ENCODE results near the gene CHIC2. TPM values are rescaled to one million over a fixed set of nuclear protein-coding genes. Genes with fewer than 3 reads are reported as not detected.
"Not testable (repeated sequence)": the region's sequence is repeated elsewhere in the genome, so short reads cannot be mapped to it uniquely, and the experiment has no call there.

CHIC2 gene
- total RNA-seq, 1 donor from 2014 or later = 12.8 TPM

DNA sequence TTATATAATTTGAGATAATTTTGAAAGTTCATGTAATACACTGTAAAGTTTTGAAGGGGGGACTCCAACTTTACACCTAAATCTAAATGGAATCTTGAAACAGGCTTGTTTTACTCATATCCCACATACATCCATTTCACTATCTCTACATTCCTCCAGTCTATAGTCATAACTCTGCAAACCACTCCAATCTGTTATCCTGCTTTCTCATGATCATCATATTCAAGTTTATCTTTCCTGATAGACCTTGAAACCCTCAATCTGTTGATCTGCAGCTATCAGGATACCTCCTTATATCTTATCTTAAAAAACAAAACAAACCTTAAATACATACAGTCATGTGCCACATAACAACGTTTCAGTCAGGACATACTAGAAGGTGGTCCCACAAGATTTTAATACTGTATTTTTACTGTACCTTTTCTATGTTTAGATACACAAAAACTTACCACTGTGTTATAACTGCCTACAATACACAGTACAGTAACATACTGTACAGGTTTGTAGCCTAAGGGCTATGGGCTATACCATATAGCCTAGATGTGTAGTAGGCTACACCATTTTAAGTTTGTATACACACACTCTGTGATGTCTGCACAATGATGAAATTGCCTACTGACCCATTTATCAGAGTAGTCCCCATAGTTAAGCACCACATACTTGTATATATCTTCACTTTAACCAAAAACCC, 14.0 kb downstream of the CHIC2 start:
- H3K36me3 Mint-ChIP-seq = peaks cover 7% of the 10 kb centered on the region
- Histone ChIP-seq H3K4me2 (no peak overlapping the region), H4K20me1 (ENCODE audit: low read depth) (peaks cover 3% of the 10 kb centered on the region), H3K9ac (no peak overlapping the region), H3F3A (ENCODE audit: low read depth) (no peaks in the 10 kb centered on the region), H3K79me2 (ENCODE audit: low read depth) (peaks cover 15% of the 10 kb centered on the region), H3K4me1 (no peaks in the 10 kb centered on the region), H3K27me3 (no peaks in the 10 kb centered on the region), H2AFZ (replicated peaks) (no peak overlapping the region), H3K4me3 (no peak overlapping the region), H3K9me3 (ENCODE audit: low read depth) (no peaks in the 10 kb centered on the region), H3K36me3 (peaks cover 5% of the 10 kb centered on the region), H3K27ac (no peak overlapping the region)
- no peak for DNase-seq (ENCODE audit: low spot score)
- no peak overlapping the region for H3K27ac Mint-ChIP-seq
- H3K4me3 Mint-ChIP-seq = no peak overlapping the region
- TF ChIP-seq EZH2phosphoT487 (IDR thresholded peaks at IDR 0.05) (no peak), CTCF (IDR thresholded peaks at IDR 0.05) (no peak), EZH2 (IDR thresholded peaks at IDR 0.05) (no peak)
- no peaks in the 10 kb centered on the region for H3K4me1 Mint-ChIP-seq
- H3K9me3 Mint-ChIP-seq = peaks cover 3% of the 10 kb centered on the region
- no peaks in the 10 kb centered on the region for H3K27me3 Mint-ChIP-seq (ENCODE audit: insufficient read depth, low read depth)

- not testable (repeated sequence) for H3K27me3 Mint-ChIP-seq (ENCODE audit: insufficient read depth, low read depth); H3K36me3 ChIP-seq; H3K27me3 ChIP-seq; H3K4me1 Mint-ChIP-seq; DNase-seq (ENCODE audit: low spot score); H3K9me3 ChIP-seq (ENCODE audit: low read depth); H3K4me2 ChIP-seq; H3K4me3 ChIP-seq; H2AFZ ChIP-seq (replicated peaks); H3K9ac ChIP-seq; H3K4me1 ChIP-seq; H3K4me3 Mint-ChIP-seq; H4K20me1 ChIP-seq (ENCODE audit: low read depth); H3K79me2 ChIP-seq (ENCODE audit: low read depth); H3K27ac ChIP-seq; H3F3A ChIP-seq (ENCODE audit: low read depth); H3K27ac Mint-ChIP-seq
- peaks cover 17% of the 10 kb centered on the region for H3K9me3 Mint-ChIP-seq
- H3K36me3 Mint-ChIP-seq = peaks cover 36% of the 10 kb centered on the region
Measured at GRCh38 chr4:54043630-54044029, 20.8 kb downstream of the CHIC2 start.

DNA sequence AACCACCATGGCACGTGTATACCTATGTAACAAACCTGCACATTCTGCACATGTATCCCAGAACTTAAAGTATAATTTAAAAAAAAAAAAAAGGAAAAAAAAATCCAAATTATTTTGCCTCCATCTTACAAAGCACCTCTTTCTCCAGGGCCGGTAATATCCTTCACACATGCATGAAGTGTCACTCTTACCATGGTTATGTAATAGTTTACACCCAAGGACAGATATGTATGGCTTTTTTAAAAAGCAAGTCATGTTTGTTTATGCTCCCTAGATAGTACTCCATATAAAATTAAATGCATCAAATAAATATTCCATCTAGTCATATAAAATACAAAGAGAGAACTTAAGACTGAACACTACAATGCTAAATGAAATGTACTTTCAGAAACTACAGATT, 22.5 kb downstream of the CHIC2 start:
- Histone ChIP-seq H3K79me2 (ENCODE audit: low read depth) (no peaks in the 10 kb centered on the region), H3K9ac (no peak overlapping the region), H3K27ac (no peak overlapping the region), H3K4me3 (no peak overlapping the region), H4K20me1 (ENCODE audit: low read depth) (no peaks in the 10 kb centered on the region), H2AFZ (replicated peaks) (no peak overlapping the region), H3F3A (ENCODE audit: low read depth) (no peaks in the 10 kb centered on the region), H3K4me1 (no peaks in the 10 kb centered on the region), H3K36me3 (no peaks in the 10 kb centered on the region), H3K9me3 (ENCODE audit: low read depth) (no peaks in the 10 kb centered on the region), H3K4me2 (no peak overlapping the region), H3K27me3 (no peaks in the 10 kb centered on the region)
- no peaks in the 10 kb centered on the region for H3K4me1 Mint-ChIP-seq
- TF ChIP-seq EZH2phosphoT487 (IDR thresholded peaks at IDR 0.05) = no peak
- TF ChIP-seq CTCF (IDR thresholded peaks at IDR 0.05) = no peak
- no peak for TF ChIP-seq EZH2 (IDR thresholded peaks at IDR 0.05)
- H3K9me3 Mint-ChIP-seq = peaks cover 17% of the 10 kb centered on the region
- peaks cover 34% of the 10 kb centered on the region for H3K36me3 Mint-ChIP-seq
- H3K27ac Mint-ChIP-seq = no peak overlapping the region
- no peaks in the 10 kb centered on the region for H3K27me3 Mint-ChIP-seq (ENCODE audit: insufficient read depth, low read depth)
- DNase-seq (ENCODE audit: low spot score) = no peak
- H3K4me3 Mint-ChIP-seq = no peak overlapping the region

DNA sequence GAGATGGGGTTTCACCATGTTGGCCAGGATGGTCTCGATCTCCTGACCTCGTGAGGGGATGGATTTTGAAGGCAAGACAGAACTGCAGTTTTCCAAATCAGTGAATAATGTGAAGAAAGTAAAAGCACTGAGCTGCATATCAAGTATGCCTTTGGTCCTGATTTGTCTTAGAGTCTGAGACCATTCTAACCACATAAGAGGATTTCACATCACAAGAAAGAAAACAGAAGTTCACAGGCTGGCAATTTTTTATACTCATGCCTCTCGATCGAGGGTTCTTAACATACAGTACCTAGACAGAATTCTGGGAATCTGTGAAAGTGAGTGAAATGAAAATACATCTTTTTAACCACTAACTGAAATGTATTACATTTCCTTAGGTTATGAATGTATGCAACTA, 23.3 kb downstream of the CHIC2 start:
- Mint-ChIP-seq H3K27me3 (ENCODE audit: insufficient read depth, low read depth) (no peaks in the 10 kb centered on the region), H3K27ac (no peak overlapping the region), H3K9me3 (peaks cover 14% of the 10 kb centered on the region), H3K4me3 (no peak overlapping the region), H3K36me3 (peaks cover 37% of the 10 kb centered on the region), H3K4me1 (no peaks in the 10 kb centered on the region)
- Histone ChIP-seq H3K4me3 (no peak overlapping the region), H2AFZ (replicated peaks) (no peak overlapping the region), H3K79me2 (ENCODE audit: low read depth) (no peaks in the 10 kb centered on the region), H3K36me3 (no peaks in the 10 kb centered on the region), H3K27me3 (no peaks in the 10 kb centered on the region), H3K4me2 (no peak overlapping the region), H3K9me3 (ENCODE audit: low read depth) (no peaks in the 10 kb centered on the region), H4K20me1 (ENCODE audit: low read depth) (no peaks in the 10 kb centered on the region), H3K4me1 (no peaks in the 10 kb centered on the region), H3K9ac (no peak overlapping the region), H3F3A (ENCODE audit: low read depth) (no peaks in the 10 kb centered on the region), H3K27ac (no peak overlapping the region)
- DNase-seq (ENCODE audit: low spot score) = no peak
- no peak for TF ChIP-seq CTCF (IDR thresholded peaks at IDR 0.05)
- TF ChIP-seq EZH2phosphoT487 (IDR thresholded peaks at IDR 0.05) = no peak
- no peak for TF ChIP-seq EZH2 (IDR thresholded peaks at IDR 0.05)
